Measurements from ENCODE around the gene FBXL4.

Gene FBXL4

DNA sequence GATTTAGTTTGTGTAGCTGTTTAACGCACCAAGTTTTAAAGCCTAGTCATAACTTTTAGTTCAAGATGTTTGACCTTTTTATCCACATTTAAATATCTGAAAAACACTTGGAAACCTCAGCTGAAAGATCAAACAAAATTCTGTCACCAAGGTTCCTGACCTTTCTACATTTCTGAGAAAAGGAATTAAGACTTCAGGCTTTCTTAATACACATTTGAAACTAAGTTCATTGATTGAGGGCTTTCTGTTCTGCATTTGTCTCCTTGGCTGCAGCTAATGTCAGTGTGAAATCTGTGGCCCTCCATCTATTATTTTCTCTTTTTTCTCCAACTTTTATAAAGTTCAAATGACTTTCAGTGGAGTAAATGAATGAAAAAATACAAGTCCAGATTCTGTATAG is 22.7 kb upstream of the FBXL4 start:
- Histone ChIP-seq H3K27ac (replicated peaks) (no peak overlapping the region), H3K27me3 (ENCODE audit: insufficient read depth, poor library complexity, severe bottlenecking) (no peaks in the 10 kb centered on the region), H3K4me3 (replicated peaks; ENCODE audit: insufficient read depth, low read length) (no peak overlapping the region)
- no peak for DNase-seq (ENCODE audit: low read depth in 1 of 2, low spot score in 1 of 2)
- TF ChIP-seq SPI1 (IDR thresholded peaks at IDR 0.05; ENCODE audit: borderline replicate concordance, low read depth) (no peak), CTCF (IDR thresholded peaks at IDR 0.05; ENCODE audit: insufficient read depth, low read length) (no peak), GABPA (IDR thresholded peaks at IDR 0.05; ENCODE audit: low read depth) (no peak), POLR2AphosphoS5 (IDR thresholded peaks at IDR 0.05; ENCODE audit: low read depth) (no peak)
- TF ChIP-seq, protein P1, sequence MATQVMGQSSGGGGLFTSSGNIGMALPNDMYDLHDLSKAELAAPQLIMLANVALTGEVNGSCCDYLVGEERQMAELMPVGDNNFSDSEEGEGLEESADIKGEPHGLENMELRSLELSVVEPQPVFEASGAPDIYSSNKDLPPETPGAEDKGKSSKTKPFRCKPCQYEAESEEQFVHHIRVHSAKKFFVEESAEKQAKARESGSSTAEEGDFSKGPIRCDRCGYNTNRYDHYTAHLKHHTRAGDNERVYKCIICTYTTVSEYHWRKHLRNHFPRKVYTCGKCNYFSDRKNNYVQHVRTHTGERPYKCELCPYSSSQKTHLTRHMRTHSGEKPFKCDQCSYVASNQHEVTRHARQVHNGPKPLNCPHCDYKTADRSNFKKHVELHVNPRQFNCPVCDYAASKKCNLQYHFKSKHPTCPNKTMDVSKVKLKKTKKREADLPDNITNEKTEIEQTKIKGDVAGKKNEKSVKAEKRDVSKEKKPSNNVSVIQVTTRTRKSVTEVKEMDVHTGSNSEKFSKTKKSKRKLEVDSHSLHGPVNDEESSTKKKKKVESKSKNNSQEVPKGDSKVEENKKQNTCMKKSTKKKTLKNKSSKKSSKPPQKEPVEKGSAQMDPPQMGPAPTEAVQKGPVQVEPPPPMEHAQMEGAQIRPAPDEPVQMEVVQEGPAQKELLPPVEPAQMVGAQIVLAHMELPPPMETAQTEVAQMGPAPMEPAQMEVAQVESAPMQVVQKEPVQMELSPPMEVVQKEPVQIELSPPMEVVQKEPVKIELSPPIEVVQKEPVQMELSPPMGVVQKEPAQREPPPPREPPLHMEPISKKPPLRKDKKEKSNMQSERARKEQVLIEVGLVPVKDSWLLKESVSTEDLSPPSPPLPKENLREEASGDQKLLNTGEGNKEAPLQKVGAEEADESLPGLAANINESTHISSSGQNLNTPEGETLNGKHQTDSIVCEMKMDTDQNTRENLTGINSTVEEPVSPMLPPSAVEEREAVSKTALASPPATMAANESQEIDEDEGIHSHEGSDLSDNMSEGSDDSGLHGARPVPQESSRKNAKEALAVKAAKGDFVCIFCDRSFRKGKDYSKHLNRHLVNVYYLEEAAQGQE (IDR thresholded peaks at IDR 0.05; ENCODE audit: insufficient replicate concordance, low read depth), result no peak

DNA sequence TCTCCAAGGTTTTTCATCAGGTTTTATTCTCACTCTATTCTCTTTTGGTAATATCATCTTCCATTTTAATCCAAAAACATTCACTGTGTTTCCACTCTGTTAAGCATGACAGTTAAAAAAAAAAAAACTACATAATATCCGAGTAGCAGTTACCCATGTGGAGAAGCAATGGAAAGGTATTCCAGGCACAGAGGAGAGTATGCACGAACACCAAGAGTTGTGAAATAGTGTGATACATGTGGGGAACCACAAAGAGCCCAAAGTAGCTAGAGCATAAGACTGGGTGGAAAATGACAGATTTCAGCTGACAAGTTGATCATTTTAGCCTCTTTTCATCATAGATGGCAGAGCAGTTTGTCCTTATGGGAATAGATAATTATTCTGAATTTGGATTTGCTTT is 19.9 kb upstream of the FBXL4 start:
- H3K27ac ChIP-seq (replicated peaks), result no peak overlapping the region
- DNase-seq (ENCODE audit: low read depth in 1 of 2, low spot score in 1 of 2), result no peak
- H3K27me3 ChIP-seq (ENCODE audit: insufficient read depth, poor library complexity, severe bottlenecking), result no peaks in the 10 kb centered on the region
- TF ChIP-seq GABPA (IDR thresholded peaks at IDR 0.05; ENCODE audit: low read depth), result no peak
- TF ChIP-seq CTCF (IDR thresholded peaks at IDR 0.05; ENCODE audit: insufficient read depth, low read length), result no peak
- no peak for TF ChIP-seq POLR2AphosphoS5 (IDR thresholded peaks at IDR 0.05; ENCODE audit: low read depth)
- TF ChIP-seq, protein P1 (IDR thresholded peaks at IDR 0.05; ENCODE audit: insufficient replicate concordance, low read depth), result no peak
- TF ChIP-seq SPI1 (IDR thresholded peaks at IDR 0.05; ENCODE audit: borderline replicate concordance, low read depth), result no peak
- H3K4me3 ChIP-seq (replicated peaks; ENCODE audit: insufficient read depth, low read length), result no peak overlapping the region

DNA sequence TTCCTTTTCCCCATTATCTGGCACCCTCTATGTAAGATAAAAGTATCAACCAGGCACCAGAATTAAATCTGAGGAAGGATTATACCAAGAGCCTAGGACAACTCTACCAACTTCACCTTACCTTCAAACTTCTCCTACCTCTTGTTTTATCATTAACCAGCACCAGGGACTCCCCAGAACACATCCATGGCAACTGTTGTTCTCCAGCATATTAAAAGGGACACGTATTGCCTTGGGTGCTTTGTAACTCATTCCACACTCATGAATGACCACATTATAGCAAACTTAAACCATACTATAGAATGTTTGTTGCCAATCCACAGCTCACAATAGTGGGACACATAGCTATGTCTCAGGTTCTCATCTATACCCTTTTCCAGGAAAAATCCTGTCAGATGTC is 11.9 kb upstream of the FBXL4 start:
- no peak for DNase-seq (ENCODE audit: low read depth in 1 of 2, low spot score in 1 of 2)
- Histone ChIP-seq H3K27me3 (ENCODE audit: insufficient read depth, poor library complexity, severe bottlenecking) (no peaks in the 10 kb centered on the region), H3K4me3 (replicated peaks; ENCODE audit: insufficient read depth, low read length) (no peak overlapping the region), H3K27ac (replicated peaks) (no peak overlapping the region)
- TF ChIP-seq GABPA (IDR thresholded peaks at IDR 0.05; ENCODE audit: low read depth) (no peak), CTCF (IDR thresholded peaks at IDR 0.05; ENCODE audit: insufficient read depth, low read length) (no peak), POLR2AphosphoS5 (IDR thresholded peaks at IDR 0.05; ENCODE audit: low read depth) (no peak), SPI1 (IDR thresholded peaks at IDR 0.05; ENCODE audit: borderline replicate concordance, low read depth) (no peak)
- TF ChIP-seq, protein P1 (IDR thresholded peaks at IDR 0.05; ENCODE audit: insufficient replicate concordance, low read depth), result no peak

Measured in HL-60 (cell line).